Mucosa of stomach (tissue), 1 donor: ENCODE data around the gene CYTH1.

Experiments used
- H3K27me3 ChIP-seq: one replicate; pipeline ENCODE4 v1.7.0; 2013; ENCODE audit warnings: mild to moderate bottlenecking, low read length; ENCODE audit not compliant: control insufficient read depth, insufficient read depth
- H3K36me3 ChIP-seq: one replicate; pipeline ENCODE4 v1.7.0; 2013; ENCODE audit warnings: low read length; ENCODE audit not compliant: control insufficient read depth, insufficient read depth
- H3K4me1 ChIP-seq: one replicate; pipeline ENCODE4 v1.7.0; 2013; ENCODE audit warnings: mild to moderate bottlenecking, low read length; ENCODE audit not compliant: control insufficient read depth, insufficient read depth
- H3K4me3 ChIP-seq: one replicate; pipeline ENCODE4 v1.7.0; 2013; ENCODE audit warnings: low read length
- H3K9ac ChIP-seq: one replicate; pipeline ENCODE4 v1.7.0; 2013; ENCODE audit warnings: mild to moderate bottlenecking, low read length, moderate library complexity
- H3K9me3 ChIP-seq: one replicate; pipeline ENCODE4 v1.7.0; 2013; ENCODE audit warnings: mild to moderate bottlenecking, low read length, moderate library complexity; ENCODE audit not compliant: control insufficient read depth
- donor health status: Pancreatic carcinoma.

The CYTH1 gene

GRCh38 chr17:78747488-78747887 is 34.6 kb downstream of the CYTH1 start:
- Histone ChIP-seq H3K4me1 (peaks cover 50% of the 10 kb centered on the region), H3K27me3 (no peaks in the 10 kb centered on the region)

DNA sequence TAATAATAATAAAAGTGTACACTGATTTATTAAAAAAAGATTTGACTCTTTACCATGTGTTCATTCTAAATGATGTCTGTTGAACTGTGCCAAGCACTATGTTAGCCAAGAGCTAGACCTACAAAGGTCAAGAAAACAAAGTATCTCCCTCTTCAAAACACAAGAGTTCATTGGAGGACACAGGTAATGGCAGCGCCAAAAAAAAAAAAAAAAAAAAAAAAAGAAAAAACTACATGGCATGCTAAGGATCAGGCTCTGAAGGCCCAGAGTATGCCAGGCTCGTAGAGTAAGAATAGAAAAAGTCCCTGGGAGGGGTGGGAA is 35.2 kb downstream of the CYTH1 start:
- Histone ChIP-seq H3K36me3 (no peaks in the 10 kb centered on the region), H3K4me3 (no peak overlapping the region), H3K9me3 (no peaks in the 10 kb centered on the region), H3K27me3 (no peaks in the 10 kb centered on the region), H3K9ac (no peak overlapping the region), H3K4me1 (peaks cover 50% of the 10 kb centered on the region)

More at GRCh38 chr17:78747488-78747887, 34.6 kb downstream of the CYTH1 start:
- Histone ChIP-seq H3K4me3 (no peak overlapping the region), H3K9me3 (no peaks in the 10 kb centered on the region), H3K36me3 (no peaks in the 10 kb centered on the region), H3K9ac (no peak overlapping the region)

DNA sequence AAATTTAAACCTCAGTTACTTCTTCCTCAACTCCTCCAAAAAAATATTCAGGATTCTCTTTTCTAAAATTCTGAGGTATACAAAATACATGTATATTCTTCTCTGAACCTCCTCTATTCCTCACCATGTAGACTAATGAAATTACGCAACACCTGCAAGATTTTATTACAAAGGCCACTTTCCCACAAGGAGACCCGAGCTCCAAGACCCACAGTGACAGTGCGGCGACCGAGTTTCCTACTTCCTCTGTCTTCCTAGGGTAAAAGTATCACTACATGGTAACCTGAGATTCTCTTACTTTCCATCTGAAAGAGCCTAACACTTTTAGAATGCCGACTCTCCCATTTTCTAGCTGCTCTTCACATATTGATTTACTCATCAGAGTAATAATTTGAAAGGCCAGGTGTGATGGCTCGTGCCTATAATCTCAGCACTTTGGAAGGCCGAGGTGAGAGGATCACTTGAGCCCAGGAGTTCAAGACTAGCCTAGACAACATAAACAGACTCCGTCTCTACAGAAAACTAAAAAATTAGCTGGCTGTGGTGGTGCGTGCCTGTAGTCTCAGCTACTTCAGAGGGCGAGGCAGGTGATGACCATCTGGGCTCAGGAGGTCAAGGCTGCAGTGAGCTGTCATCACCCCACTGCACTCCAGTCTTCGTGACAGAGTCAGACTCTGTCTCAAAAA is 35.7 kb downstream of the CYTH1 start:
- peaks cover 55% of the 10 kb centered on the region for H3K4me1 ChIP-seq
- no peaks in the 10 kb centered on the region for H3K36me3 ChIP-seq
- no peaks in the 10 kb centered on the region for H3K27me3 ChIP-seq
- H3K4me3 ChIP-seq = no peak overlapping the region
- no peak overlapping the region for H3K9ac ChIP-seq
- H3K9me3 ChIP-seq = no peaks in the 10 kb centered on the region

- Histone ChIP-seq H3K9ac (no peak overlapping the region), H3K9me3 (no peaks in the 10 kb centered on the region), H3K27me3 (no peaks in the 10 kb centered on the region), H3K4me1 (peaks cover 56% of the 10 kb centered on the region), H3K36me3 (no peaks in the 10 kb centered on the region), H3K4me3 (no peak overlapping the region)
Observed at GRCh38 chr17:78745407-78746088, 36.5 kb downstream of the CYTH1 start.

DNA sequence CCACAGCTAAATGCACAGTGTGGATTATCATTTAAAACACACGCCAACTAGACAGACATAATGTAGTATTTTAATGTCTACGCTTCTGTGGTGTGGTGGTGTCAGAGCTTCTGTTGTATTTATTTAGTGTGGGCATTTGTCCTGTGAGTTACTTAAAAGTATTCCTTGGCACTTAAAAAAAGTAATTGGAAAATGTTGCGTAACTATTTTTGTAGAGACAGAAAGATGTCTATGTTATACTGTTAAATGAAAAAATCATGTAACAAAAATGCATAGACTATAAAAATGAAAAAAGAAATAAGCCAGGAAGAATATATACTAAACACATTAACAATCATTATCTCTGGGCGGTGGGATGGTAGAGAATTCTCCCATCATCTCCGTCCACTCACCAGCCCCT is 39.2 kb downstream of the CYTH1 start:
- Histone ChIP-seq H3K4me3 (no peak overlapping the region), H3K36me3 (no peaks in the 10 kb centered on the region), H3K27me3 (no peaks in the 10 kb centered on the region), H3K4me1 (peaks cover 56% of the 10 kb centered on the region), H3K9ac (no peak overlapping the region), H3K9me3 (no peaks in the 10 kb centered on the region)

DNA sequence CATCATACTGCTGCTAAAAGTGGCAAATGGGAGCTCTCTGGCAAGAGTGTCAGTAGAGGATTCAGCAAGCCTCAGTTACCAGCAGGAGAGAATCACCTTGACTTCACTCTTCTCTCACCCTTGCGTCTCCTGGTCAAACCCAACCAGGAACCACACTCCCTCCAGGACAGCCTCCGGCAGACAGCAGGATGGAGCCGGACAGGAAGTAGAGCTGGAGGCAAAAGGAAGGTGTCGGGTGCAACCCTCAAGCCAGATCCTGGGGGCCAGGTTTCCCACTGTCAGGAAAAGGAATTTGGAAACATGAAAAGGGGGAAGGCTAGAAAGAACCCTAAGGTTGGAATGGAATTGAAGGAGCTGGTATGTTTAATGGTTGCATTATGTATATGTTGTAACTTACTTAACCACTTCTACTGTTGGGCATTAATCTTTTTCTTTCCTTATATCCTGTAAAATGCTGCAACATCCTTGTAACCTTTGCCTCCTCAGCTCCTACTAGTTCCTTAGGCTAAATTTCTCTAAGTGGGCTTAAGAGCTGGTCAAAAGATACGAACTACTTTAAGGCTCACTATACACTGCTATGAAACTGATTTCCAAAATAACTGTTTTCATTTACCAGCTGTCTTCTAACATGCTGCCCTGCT is 40.3 kb downstream of the CYTH1 start:
- Histone ChIP-seq H3K36me3 (no peaks in the 10 kb centered on the region), H3K4me1 (peaks cover 53% of the 10 kb centered on the region), H3K9ac (no peak overlapping the region), H3K4me3 (no peak overlapping the region), H3K9me3 (no peaks in the 10 kb centered on the region), H3K27me3 (no peaks in the 10 kb centered on the region)

GRCh38 chr17:78739331-78739931 is 42.6 kb downstream of the CYTH1 start:
- peaks cover 41% of the 10 kb centered on the region for H3K4me1 ChIP-seq
- no peaks in the 10 kb centered on the region for H3K36me3 ChIP-seq
- no peak overlapping the region for H3K4me3 ChIP-seq
- no peak overlapping the region for H3K9ac ChIP-seq
- no peaks in the 10 kb centered on the region for H3K9me3 ChIP-seq
- no peaks in the 10 kb centered on the region for H3K27me3 ChIP-seq

DNA sequence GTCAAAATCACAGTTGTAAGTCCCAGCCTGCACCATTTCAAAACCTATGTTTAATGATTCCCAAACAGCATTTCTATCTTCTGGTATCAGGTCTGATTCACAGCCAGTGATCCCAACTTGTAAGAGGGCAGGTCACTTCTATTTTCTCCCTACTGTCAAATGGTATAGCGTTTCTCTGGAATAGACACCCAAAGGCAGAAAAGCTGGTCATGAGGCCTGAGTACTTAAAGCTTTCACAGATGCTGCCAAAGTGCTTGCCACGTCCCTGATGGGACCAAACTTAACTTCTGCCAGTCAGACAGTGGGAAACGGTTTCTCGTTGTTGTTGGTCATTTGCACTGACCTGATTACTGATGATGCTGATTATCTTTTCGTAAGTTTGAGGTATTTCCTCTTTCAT is 43.4 kb downstream of the CYTH1 start:
- peaks cover 45% of the 10 kb centered on the region for H3K4me1 ChIP-seq
- no peak overlapping the region for H3K4me3 ChIP-seq
- no peaks in the 10 kb centered on the region for H3K36me3 ChIP-seq
- no peaks in the 10 kb centered on the region for H3K27me3 ChIP-seq
- H3K9ac ChIP-seq = no peak overlapping the region
- H3K9me3 ChIP-seq = no peaks in the 10 kb centered on the region

DNA sequence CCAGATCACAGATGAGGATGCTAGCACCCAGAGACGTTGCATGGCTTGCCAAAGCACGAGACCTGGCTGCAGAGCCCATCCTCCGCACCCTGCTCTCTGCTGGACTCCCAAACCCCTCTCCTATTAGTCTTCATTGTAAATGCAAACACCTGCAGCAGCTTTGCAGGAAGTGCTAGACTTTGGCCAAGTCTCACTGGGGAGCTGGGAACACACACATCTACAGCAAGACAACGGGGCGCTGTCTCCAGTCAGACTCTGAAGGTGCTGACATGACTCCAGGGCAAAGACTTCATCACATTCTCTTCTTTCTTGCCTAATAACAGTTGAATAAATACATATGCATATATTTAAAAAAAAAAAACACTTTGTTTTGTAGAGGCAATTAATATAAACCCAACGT is 43.8 kb downstream of the CYTH1 start:
- no peak overlapping the region for H3K4me3 ChIP-seq

GRCh38 chr17:78737332-78737731 is 44.7 kb downstream of the CYTH1 start:
- H3K4me3 ChIP-seq = peak overlapping the region; percentile 73
- peak overlapping the region; percentile 88 for H3K9ac ChIP-seq
- peaks cover 55% of the 10 kb centered on the region for H3K4me1 ChIP-seq

More for the DNA sequence above, 43.8 kb downstream of the CYTH1 start:
- Histone ChIP-seq H3K36me3 (no peaks in the 10 kb centered on the region), H3K9ac (no peak overlapping the region), H3K4me1 (peaks cover 49% of the 10 kb centered on the region), H3K27me3 (no peaks in the 10 kb centered on the region), H3K9me3 (no peaks in the 10 kb centered on the region)

DNA sequence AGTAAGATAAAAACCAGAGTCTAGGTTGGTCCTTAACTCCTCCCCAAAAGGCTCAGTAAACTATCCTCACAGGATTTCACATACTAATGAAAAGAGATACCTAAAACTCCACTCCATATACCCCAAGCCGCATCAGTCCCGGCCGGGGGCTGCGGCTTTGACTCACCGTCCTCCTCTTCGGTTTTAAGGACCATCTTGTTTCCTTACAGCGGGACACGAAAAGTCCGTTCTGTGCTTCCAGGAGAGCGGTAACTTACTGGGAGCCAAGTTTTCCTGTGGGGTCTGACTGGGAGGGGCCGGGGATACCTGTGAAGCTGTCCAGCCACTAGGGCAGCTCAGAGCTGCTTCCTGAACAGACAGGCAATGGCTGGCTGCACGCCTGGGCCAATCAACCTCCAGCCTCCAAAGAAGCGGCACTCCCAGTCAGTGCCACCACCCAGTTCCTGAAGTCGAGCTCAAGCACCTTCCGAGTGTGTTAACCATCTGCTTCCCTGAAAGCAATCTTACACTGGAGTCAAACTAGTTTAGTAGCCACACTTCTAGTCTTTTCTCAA is 45.5 kb downstream of the CYTH1 start:
- Histone ChIP-seq H3K9me3 (no peaks in the 10 kb centered on the region), H3K4me3 (peak overlapping the region; percentile 73), H3K27me3 (no peaks in the 10 kb centered on the region), H3K36me3 (no peaks in the 10 kb centered on the region), H3K4me1 (peaks cover 49% of the 10 kb centered on the region), H3K9ac (peak overlapping the region; percentile 88)

More at GRCh38 chr17:78737332-78737731, 44.7 kb downstream of the CYTH1 start:
- no peaks in the 10 kb centered on the region for H3K27me3 ChIP-seq
- no peaks in the 10 kb centered on the region for H3K9me3 ChIP-seq
- H3K36me3 ChIP-seq = no peaks in the 10 kb centered on the region
